H9 (cell line): ENCODE data around the gene SPATA2L. TPM values are rescaled to one million over a fixed set of nuclear protein-coding genes. Genes with fewer than 3 reads are reported as not detected.

Source experiments
- DNase-seq: peaks from one replicate; pipeline ENCODE4 v3.0.0-alpha.2; 2017
- H2AFZ ChIP-seq: one replicate; pipeline ENCODE4 v1.6.1; 2013; ENCODE audit warnings: mild to moderate bottlenecking, low read length, control low read depth, moderate library complexity
- H2AK5ac ChIP-seq: 2 replicates; pipeline ENCODE4 v1.6.1; 2013; ENCODE audit warnings: low read length, control low read depth, mixed read lengths; ENCODE audit not compliant: insufficient read length
- H2BK120ac ChIP-seq: one replicate; pipeline ENCODE4 v1.6.1; 2013; ENCODE audit warnings: low read depth, mild to moderate bottlenecking, low read length, control low read depth, inconsistent platforms; ENCODE audit not compliant: poor library complexity, severe bottlenecking
- H2BK12ac ChIP-seq: 2 replicates; pipeline ENCODE4 v1.6.1; 2013; ENCODE audit warnings: low read length, control low read depth, mixed read lengths, low read depth; ENCODE audit not compliant: insufficient read length
- H2BK15ac ChIP-seq: 2 replicates; pipeline ENCODE4 v1.6.1; 2013; ENCODE audit warnings: low read depth, low read length, control low read depth
- H2BK20ac ChIP-seq: one replicate; pipeline ENCODE4 v1.6.1; 2013; ENCODE audit warnings: low read depth, mild to moderate bottlenecking, low read length, control low read depth, inconsistent platforms; ENCODE audit not compliant: poor library complexity, severe bottlenecking
- H2BK5ac ChIP-seq: 2 replicates; pipeline ENCODE4 v1.6.1; 2013; ENCODE audit warnings: low read length, control low read depth, mixed read lengths; ENCODE audit not compliant: insufficient read length
- H3K14ac ChIP-seq: 2 replicates; pipeline ENCODE4 v1.6.1; 2013; ENCODE audit warnings: low read length, control low read depth; ENCODE audit not compliant: insufficient read depth
- H3K18ac ChIP-seq: 2 replicates; pipeline ENCODE4 v1.6.1; 2013; ENCODE audit warnings: low read depth, mild to moderate bottlenecking, mixed read lengths, low read length, control low read depth; ENCODE audit not compliant: insufficient read length
- H3K23ac ChIP-seq: 2 replicates; pipeline ENCODE4 v1.6.1; 2013; ENCODE audit warnings: low read length, control low read depth, mixed read lengths, low read depth; ENCODE audit not compliant: insufficient read length
- H3K23me2 ChIP-seq: 2 replicates; pipeline ENCODE4 v1.6.1; 2013; ENCODE audit warnings: low read depth, mild to moderate bottlenecking, mixed read lengths, low read length, control low read depth; ENCODE audit not compliant: insufficient read length, poor library complexity, severe bottlenecking
- H3K27ac ChIP-seq: 2 replicates; pipeline ENCODE4 v1.5.1; 2013; ENCODE audit warnings: low read length, control low read depth, mixed read lengths, low read depth; ENCODE audit not compliant: insufficient read length
- H3K27me3 ChIP-seq: 2 replicates; pipeline ENCODE4 v1.6.1; 2013; ENCODE audit warnings: low read length, control low read depth, inconsistent platforms; ENCODE audit not compliant: insufficient read depth
- H3K4ac ChIP-seq: 2 replicates; pipeline ENCODE4 v1.6.1; 2013; ENCODE audit warnings: low read depth, mild to moderate bottlenecking, control low read depth, inconsistent platforms, low read length, moderate library complexity
- H3K4me1 ChIP-seq: 2 replicates; pipeline ENCODE4 v1.6.1; 2013; ENCODE audit warnings: low read length, control low read depth, inconsistent platforms; ENCODE audit not compliant: insufficient read depth
- H3K4me2 ChIP-seq: 2 replicates; pipeline ENCODE4 v1.6.1; 2013; ENCODE audit warnings: low read length, control low read depth, mixed read lengths; ENCODE audit not compliant: insufficient read length, insufficient read depth
- H3K56ac ChIP-seq: 2 replicates; pipeline ENCODE4 v1.6.1; 2013; ENCODE audit warnings: low read depth, mild to moderate bottlenecking, mixed read lengths, low read length, control low read depth; ENCODE audit not compliant: insufficient read length
- H3K79me1 ChIP-seq: 2 replicates; pipeline ENCODE4 v1.6.1; 2013; ENCODE audit warnings: low read depth, mild to moderate bottlenecking, moderate library complexity, low read length, control low read depth, inconsistent platforms; ENCODE audit not compliant: insufficient read depth, poor library complexity, severe bottlenecking
- H3K79me2 ChIP-seq: 2 replicates; pipeline ENCODE4 v1.6.1; 2013; ENCODE audit warnings: low read length, control low read depth, inconsistent platforms; ENCODE audit not compliant: insufficient read depth
- H3K9ac ChIP-seq: 2 replicates; pipeline ENCODE4 v1.6.1; 2013; ENCODE audit warnings: low read length, control low read depth, mixed read lengths; ENCODE audit not compliant: insufficient read length; ENCODE audit errors: extremely low read depth
- H3K9me3 ChIP-seq: one replicate; pipeline ENCODE4 v1.6.1; 2013; ENCODE audit warnings: low read depth, low read length, inconsistent platforms; ENCODE audit not compliant: control insufficient read depth
- H3T11ph ChIP-seq: one replicate; pipeline ENCODE4 v1.6.1; 2013; ENCODE audit warnings: mild to moderate bottlenecking, low read length, control low read depth, inconsistent platforms
- H4K20me1 ChIP-seq: one replicate; pipeline ENCODE4 v1.6.1; 2013; ENCODE audit not compliant: control insufficient read depth, insufficient read length, insufficient read depth
- H4K5ac ChIP-seq: 2 replicates; pipeline ENCODE4 v1.6.1; 2013; ENCODE audit warnings: low read depth, mild to moderate bottlenecking, mixed read lengths, low read length, control low read depth; ENCODE audit not compliant: insufficient read length
- H4K8ac ChIP-seq: replicated peaks from 2 replicates; pipeline ENCODE4 v1.6.1; 2013; ENCODE audit warnings: low read length, control low read depth, mixed read lengths, low read depth; ENCODE audit not compliant: insufficient read length
- H4K91ac ChIP-seq: 2 replicates; pipeline ENCODE4 v1.6.1; 2013; ENCODE audit warnings: low read depth, mild to moderate bottlenecking, moderate library complexity, mixed read lengths, low read length, control low read depth; ENCODE audit not compliant: insufficient read length
- H3K27ac Mint-ChIP-seq, 3 experiments: 2 replicates in 2 of 3; 3 replicates in 1 of 3; pipeline ENCODE4 v1.8.0; 2020 to 2021; ENCODE audit warnings: mixed read lengths in 3 of 3, mild to moderate bottlenecking in 1 of 3, moderate library complexity in 1 of 3
- H3K27me3 Mint-ChIP-seq: 2 replicates; pipeline ENCODE4 v1.8.0; 2021; ENCODE audit warnings: low read depth, mild to moderate bottlenecking, moderate library complexity, mixed read lengths
- H3K36me3 Mint-ChIP-seq, 3 experiments: 2 replicates in 2 of 3; 3 replicates in 1 of 3; pipeline ENCODE4 v1.8.0; 2020 to 2021; ENCODE audit warnings: low read depth in 3 of 3, mixed read lengths in 3 of 3; ENCODE audit not compliant: insufficient read depth in 1 of 3
- H3K4me1 Mint-ChIP-seq, 2 experiments: 2 replicates each; pipeline ENCODE4 v1.8.0; 2020; ENCODE audit warnings: mixed read lengths in 2 of 2
- H3K4me3 Mint-ChIP-seq, 2 experiments: 2 replicates in 1 of 2; 3 replicates in 1 of 2; pipeline ENCODE4 v1.8.0; 2020 to 2021; ENCODE audit warnings: mild to moderate bottlenecking in 2 of 2, mixed read lengths in 2 of 2, moderate library complexity in 1 of 2
- H3K9me3 Mint-ChIP-seq, 2 experiments: 2 replicates in 1 of 2; 3 replicates in 1 of 2; pipeline ENCODE4 v1.8.0; 2020; ENCODE audit warnings: mild to moderate bottlenecking in 2 of 2, mixed read lengths in 2 of 2, moderate library complexity in 1 of 2
- WGBS: extraction: QIAGEN DNeasy Blood & Tissue Kit; methylation state at CpG from one replicate; pipeline ENCODE4 v1.1.7; 2013; ENCODE audit warnings: missing lambda C conversion rate, low lambda C conversion rate, mixed read lengths; ENCODE audit not compliant: insufficient read length; ENCODE audit errors: extremely low coverage; 5-methylcytosine and 5-hydroxymethylcytosine counted together
- total RNA-seq: library from RNA; stranded (reverse); gene quantifications from 2 replicates; pipeline ENCODE4 v1.2.1, GENCODE V29; 2021
- TF ChIP-seq, protein P1 (sequence below): fragments of 200-600 bp; sonication (generic); conservative IDR thresholded peaks from 3 replicates; pipeline ENCODE4 v1.8.0; 2021; ENCODE audit warnings: antibody characterized with exemption, mild to moderate bottlenecking

Gene SPATA2L
- total RNA-seq, 1 experiment from 2014 or later, result 27.1 TPM

DNA sequence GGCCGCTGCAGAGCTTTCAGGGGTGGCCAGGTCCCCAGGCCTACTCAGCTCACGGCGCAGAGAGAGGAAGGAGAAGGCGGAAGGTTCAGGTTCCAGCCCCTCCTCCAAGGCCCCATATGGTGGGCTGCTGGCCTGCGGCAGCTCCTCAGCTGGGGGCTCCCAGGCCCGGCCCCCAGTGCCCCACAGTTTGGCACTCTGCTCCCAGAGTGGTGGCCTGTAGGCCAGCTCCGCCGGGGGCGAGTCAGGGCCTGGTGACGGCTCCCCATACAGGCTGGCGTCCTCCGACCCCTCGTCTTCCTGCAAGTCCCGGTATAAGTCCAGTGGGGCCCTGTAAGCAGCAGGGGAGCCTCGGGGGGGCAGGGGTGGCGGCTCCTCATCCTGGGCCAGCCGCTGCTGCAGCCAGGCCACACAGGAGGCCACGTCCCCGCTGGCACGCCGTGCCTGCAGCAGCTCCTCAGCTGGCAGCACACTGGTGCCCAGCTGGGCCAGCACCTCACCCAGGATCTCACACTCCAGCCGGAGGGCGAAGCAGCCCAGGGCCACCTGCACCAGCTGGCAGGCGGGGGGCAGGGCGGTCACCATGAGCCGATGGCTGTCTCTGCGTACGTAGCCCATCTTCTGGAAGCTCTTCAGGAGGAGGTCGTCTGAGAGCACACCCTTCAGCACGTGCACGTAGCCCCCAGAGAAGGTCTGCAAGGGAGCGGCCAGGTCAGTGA, 3.7 kb downstream of the SPATA2L start:
- Histone ChIP-seq H2AK5ac (no peak overlapping the region), H3K27ac (no peak overlapping the region), H2BK5ac (no peak overlapping the region), H3K79me1 (no peaks in the 10 kb centered on the region), H3K23me2 (peaks cover 11% of the 10 kb centered on the region), H4K5ac (no peak overlapping the region), H2BK12ac (no peak overlapping the region), H3K27me3 (no peaks in the 10 kb centered on the region), H3K18ac (no peak overlapping the region), H2AFZ (no peak overlapping the region), H2BK15ac (no peak overlapping the region), H4K8ac (no peak overlapping the region), H3K23ac (no peak overlapping the region), H3K79me2 (no peaks in the 10 kb centered on the region), H2BK20ac (no peak overlapping the region), H4K20me1 (no peaks in the 10 kb centered on the region), H2BK120ac (no peak overlapping the region), H3K4me2 (no peak overlapping the region), H3K9me3 (no peaks in the 10 kb centered on the region), H3K4me1 (no peaks in the 10 kb centered on the region), H3K56ac (no peak overlapping the region), H3K14ac (no peak overlapping the region), H3K9ac (no peak overlapping the region), H4K91ac (no peak overlapping the region), H3T11ph (no peak overlapping the region), H3K4ac (no peak overlapping the region)
- DNase-seq, result no peak
- Mint-ChIP-seq H3K9me3 (no peaks in the 10 kb centered on the region; a peak in 1 of 5 replicates), H3K4me1 (peaks cover 9 to 12% of the 10 kb centered on the region in 2 experiments), H3K27ac (no peak overlapping the region), H3K36me3 (peaks cover 13 to 42% (median 33%) of the 10 kb centered on the region in 3 experiments), H3K27me3 (peaks cover 4% of the 10 kb centered on the region), H3K4me3 (no peak overlapping the region)
- WGBS, result no CpG with 5 or more reads among the region's 32 CpGs
- TF ChIP-seq, protein P1, sequence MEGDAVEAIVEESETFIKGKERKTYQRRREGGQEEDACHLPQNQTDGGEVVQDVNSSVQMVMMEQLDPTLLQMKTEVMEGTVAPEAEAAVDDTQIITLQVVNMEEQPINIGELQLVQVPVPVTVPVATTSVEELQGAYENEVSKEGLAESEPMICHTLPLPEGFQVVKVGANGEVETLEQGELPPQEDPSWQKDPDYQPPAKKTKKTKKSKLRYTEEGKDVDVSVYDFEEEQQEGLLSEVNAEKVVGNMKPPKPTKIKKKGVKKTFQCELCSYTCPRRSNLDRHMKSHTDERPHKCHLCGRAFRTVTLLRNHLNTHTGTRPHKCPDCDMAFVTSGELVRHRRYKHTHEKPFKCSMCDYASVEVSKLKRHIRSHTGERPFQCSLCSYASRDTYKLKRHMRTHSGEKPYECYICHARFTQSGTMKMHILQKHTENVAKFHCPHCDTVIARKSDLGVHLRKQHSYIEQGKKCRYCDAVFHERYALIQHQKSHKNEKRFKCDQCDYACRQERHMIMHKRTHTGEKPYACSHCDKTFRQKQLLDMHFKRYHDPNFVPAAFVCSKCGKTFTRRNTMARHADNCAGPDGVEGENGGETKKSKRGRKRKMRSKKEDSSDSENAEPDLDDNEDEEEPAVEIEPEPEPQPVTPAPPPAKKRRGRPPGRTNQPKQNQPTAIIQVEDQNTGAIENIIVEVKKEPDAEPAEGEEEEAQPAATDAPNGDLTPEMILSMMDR, result no peak
